CD14-positive monocyte (primary cell): ENCODE measurements around the gene RAB37. TPM values are rescaled to one million over a fixed set of nuclear protein-coding genes. Genes with fewer than 3 reads are reported as not detected.

Experiments used
- DNase-seq, 3 donors: peaks; one replicate each; pipeline ENCODE4 v3.0.0-alpha.2; 2011 to 2022
- H2AFZ ChIP-seq: 2 replicates; pipeline ENCODE4 v1.6.0; 2012; ENCODE audit warnings: mild to moderate bottlenecking, low read depth, low read length, inconsistent platforms; ENCODE audit not compliant: insufficient read depth, poor library complexity, severe bottlenecking
- H3K27ac ChIP-seq, 2 donors: 1 replicate in 1 of 2; 2 replicates in 1 of 2; pipeline ENCODE4 v1.5.1; 2012 to 2013; ENCODE audit warnings: low read length in 2 of 2, control low read depth in 1 of 2, inconsistent platforms in 1 of 2, low read depth in 1 of 2, mild to moderate bottlenecking in 1 of 2
- H3K27me3 ChIP-seq, 2 donors: one replicate each; pipeline versions ENCODE4 v1.6.0 to v1.6.1; 2011 to 2013; ENCODE audit warnings: low read length in 2 of 2; ENCODE audit not compliant: control insufficient read depth in 2 of 2, insufficient read depth in 2 of 2
- H3K36me3 ChIP-seq, 2 donors: replicated peaks in 1 of 2; 1 replicate in 1 of 2; 2 replicates in 1 of 2; pipeline versions ENCODE4 v1.5.1 to v1.6.1; 2012 to 2013; ENCODE audit warnings: low read length in 2 of 2, control low read depth in 1 of 2, inconsistent platforms in 1 of 2, mild to moderate bottlenecking in 1 of 2; ENCODE audit not compliant: insufficient read depth in 2 of 2, control insufficient read depth in 1 of 2
- H3K4me1 ChIP-seq, 2 donors: 1 replicate in 1 of 2; 2 replicates in 1 of 2; pipeline versions ENCODE4 v1.5.1 to v1.6.1; 2012 to 2013; ENCODE audit warnings: low read length in 2 of 2, control low read depth in 1 of 2, inconsistent platforms in 1 of 2, mild to moderate bottlenecking in 1 of 2, moderate library complexity in 1 of 2; ENCODE audit not compliant: insufficient read depth in 2 of 2, control insufficient read depth in 1 of 2
- H3K4me2 ChIP-seq: replicated peaks from 2 replicates; pipeline ENCODE3; 2012; ENCODE audit warnings: low read length, moderate library complexity, mild to moderate bottlenecking; ENCODE audit not compliant: poor library complexity, severe bottlenecking; ENCODE audit errors: extremely low read depth
- H3K4me3 ChIP-seq, 3 experiments: fragments of 200-600 bp in 1 of 3; sonication (generic) in 1 of 3; replicated peaks in 1 of 3; 1 replicate in 2 of 3; 2 replicates in 1 of 3; pipeline ENCODE4 v1.5.1; 2011 to 2013; ENCODE audit warnings: low read length in 3 of 3, mild to moderate bottlenecking in 3 of 3, control low read depth in 2 of 3, low read depth in 2 of 3, inconsistent platforms in 1 of 3, moderate library complexity in 1 of 3
- H3K79me2 ChIP-seq: 2 replicates; pipeline ENCODE4 v1.6.0; 2012; ENCODE audit warnings: mild to moderate bottlenecking, control low read depth, inconsistent platforms, low read length, moderate library complexity; ENCODE audit not compliant: insufficient read depth
- H3K9ac ChIP-seq: 2 replicates; pipeline ENCODE4 v1.6.0; 2017; ENCODE audit warnings: low read length, mild to moderate bottlenecking; ENCODE audit not compliant: insufficient read depth, poor library complexity, severe bottlenecking
- H3K9me3 ChIP-seq, 2 donors: replicated peaks in 1 of 2; 1 replicate in 1 of 2; 2 replicates in 1 of 2; pipeline versions ENCODE4 v1.5.1 to v1.6.1; 2012 to 2013; ENCODE audit warnings: low read length in 2 of 2, control low read depth in 1 of 2; ENCODE audit not compliant: control insufficient read depth in 1 of 2, insufficient read depth in 1 of 2
- H4K20me1 ChIP-seq: 2 replicates; pipeline ENCODE4 v1.6.0; 2012; ENCODE audit warnings: mild to moderate bottlenecking, low read length, control low read depth, moderate library complexity; ENCODE audit not compliant: insufficient read depth
- H3K27ac Mint-ChIP-seq, 7 donors: one replicate each; pipeline ENCODE4 v1.8.0; 2020; ENCODE audit warnings: mild to moderate bottlenecking in 7 of 7, mixed read lengths in 7 of 7, moderate library complexity in 6 of 7, inconsistent platforms in 2 of 7
- H3K27me3 Mint-ChIP-seq, 3 donors: one replicate each; pipeline ENCODE4 v1.8.0; 2021 to 2022; ENCODE audit warnings: low read depth in 3 of 3, mild to moderate bottlenecking in 3 of 3, mixed read lengths in 3 of 3, moderate library complexity in 3 of 3, inconsistent platforms in 1 of 3
- H3K36me3 Mint-ChIP-seq, 2 donors: one replicate each; pipeline ENCODE4 v1.8.0; 2020; ENCODE audit warnings: mixed read lengths in 2 of 2, inconsistent platforms in 1 of 2, mild to moderate bottlenecking in 1 of 2
- H3K4me1 Mint-ChIP-seq: one replicate; pipeline ENCODE4 v1.8.0; 2020; ENCODE audit warnings: mild to moderate bottlenecking, mixed read lengths
- H3K4me3 Mint-ChIP-seq, 2 donors: one replicate each; pipeline ENCODE4 v1.8.0; 2020; ENCODE audit warnings: mild to moderate bottlenecking in 2 of 2, mixed read lengths in 2 of 2, moderate library complexity in 1 of 2
- H3K9me3 Mint-ChIP-seq, 7 donors: one replicate each; pipeline ENCODE4 v1.8.0; 2020 to 2022; ENCODE audit warnings: mixed read lengths in 7 of 7, mild to moderate bottlenecking in 6 of 7, moderate library complexity in 6 of 7, inconsistent platforms in 2 of 7
- CTCF ChIP-seq: fragments of 200-600 bp; IDR thresholded peaks from one replicate; pipeline ENCODE4 v1.8.0; 2022; ENCODE audit warnings: antibody characterized with exemption, mild to moderate bottlenecking
- WGBS: methylation state at CpG from one replicate; pipeline ENCODE4 v1.1.5; 2013; ENCODE audit warnings: missing lambda C conversion rate; ENCODE audit not compliant: insufficient coverage; 5-methylcytosine and 5-hydroxymethylcytosine counted together
- intact Hi-C, 2 donors: fragments of 100-400 bp; cut with micrococcal nuclease; formaldehyde crosslinking; loops; one replicate each; pipeline versions ENCODE4 v1.15.0 to v1.15.1; 2023
- polyA plus RNA-seq, 3 donors: library from polyadenylated mRNA; depleted of rRNA in 1 of 3; unstranded in 2 of 3; stranded (reverse) in 1 of 3; fragments of 300-500 nt in 2 of 3; fragments of >200 nt in 1 of 3; fragmentation: Illumina TruSeq in 2 of 3; gene quantifications; 1 replicate in 2 of 3; 2 replicates in 1 of 3; pipeline ENCODE4 v1.2.3, GENCODE V29; 2012 to 2021

Gene RAB37
- polyA plus RNA-seq, 3 donors = 26.8 to 40.9 (median 33.1) TPM

GRCh38 chr17:74731347-74731605 is 5.8 kb upstream of the RAB37 start:
- Histone ChIP-seq H3K9ac (no peak overlapping the region), H3K9me3 (no peaks in the 10 kb centered on the region), H3K79me2 (no peaks in the 10 kb centered on the region), H3K4me1 (peaks cover 24 to 40% of the 10 kb centered on the region in 2 donors), H3K27me3 (no peaks in the 10 kb centered on the region), H4K20me1 (no peaks in the 10 kb centered on the region), H3K4me3 (no peak overlapping the region), H3K36me3 (no peaks in the 10 kb centered on the region), H2AFZ (no peak overlapping the region), H3K27ac (no peak overlapping the region), H3K4me2 (peak overlapping the region; percentile 18)
- H3K36me3 Mint-ChIP-seq = no peaks in the 10 kb centered on the region
- no peak for TF ChIP-seq CTCF
- peaks cover 0 to 3% (median 0%) of the 10 kb centered on the region in 7 donors for H3K9me3 Mint-ChIP-seq
- peaks cover 0 to 3% (median 0%) of the 10 kb centered on the region in 3 donors for H3K27me3 Mint-ChIP-seq
- H3K27ac Mint-ChIP-seq = no peak overlapping the region
- 100% methylated on average over 2 of the region's 4 CpGs for WGBS
- H3K4me3 Mint-ChIP-seq = no peak overlapping the region
- peaks cover 37% of the 10 kb centered on the region for H3K4me1 Mint-ChIP-seq
- intact Hi-C loops = loop anchor here (10.0 kb wide), 2 partner anchors 166 to 356 kb away; partner anchors contain the start of gene CD300H (in 1 of the 2)
- no peak for DNase-seq

- H3K27ac Mint-ChIP-seq = no peak overlapping the region
- no peaks in the 10 kb centered on the region for H3K36me3 ChIP-seq
- H3K9me3 ChIP-seq = no peaks in the 10 kb centered on the region
- no peak overlapping the region for H3K27ac ChIP-seq
- no peak overlapping the region for H3K9ac ChIP-seq
- intact Hi-C loops = loop anchor here (10.0 kb wide), 2 partner anchors 167 to 357 kb away; partner anchors contain the start of gene CD300H (in 1 of the 2)
- H3K9me3 Mint-ChIP-seq = peaks cover 0 to 3% (median 0%) of the 10 kb centered on the region in 7 donors
- WGBS = 85% methylated on average over 11 of the region's 12 CpGs
- no peak for TF ChIP-seq CTCF
- DNase-seq = no peak
- peaks cover 0 to 3% (median 0%) of the 10 kb centered on the region in 3 donors for H3K27me3 Mint-ChIP-seq
- no peak overlapping the region for H3K4me3 ChIP-seq
- no peak overlapping the region for H3K4me2 ChIP-seq
- H3K79me2 ChIP-seq = peaks cover 1% of the 10 kb centered on the region
- no peak overlapping the region for H3K4me3 Mint-ChIP-seq
- no peaks in the 10 kb centered on the region for H4K20me1 ChIP-seq
- H3K36me3 Mint-ChIP-seq = no peaks in the 10 kb centered on the region
- H2AFZ ChIP-seq = no peak overlapping the region
- no peaks in the 10 kb centered on the region for H3K27me3 ChIP-seq
- H3K4me1 ChIP-seq = peaks cover 29 to 49% of the 10 kb centered on the region in 2 donors
- peaks cover 36% of the 10 kb centered on the region for H3K4me1 Mint-ChIP-seq
Measured at GRCh38 chr17:74732042-74732867, 4.8 kb upstream of the RAB37 start.
